HEK293 (cell line): Measurements from ENCODE around the gene CD47.
A peak's percentile ranks its signal among the peaks of the same experiment; 100 is the strongest.

ENCODE experiments used
- CTCF ChIA-PET: fragments of 350-600 bp; formaldehyde crosslinking; extraction: SDS; loops from one replicate; lab custom pipeline; 2021; ENCODE audit warnings: antibody characterized with exemption; lab: Yijun Ruan, JAX
- POLR2A ChIA-PET: fragments of 300-600 bp; formaldehyde crosslinking; extraction: SDS; loops from one replicate; lab custom pipeline; 2020; ENCODE audit warnings: antibody characterized with exemption, inconsistent platforms; lab: Yijun Ruan, JAX
- H3K27ac ChIP-seq: fragments of 200-500 bp; sonication (Bioruptor generic); 2 replicates; pipeline ENCODE4 v1.5.1; 2014; ENCODE audit warnings: low read depth, low read length, control low read depth, inconsistent platforms; ENCODE audit errors: extremely low read depth
- H3K36me3 ChIP-seq, 2 experiments: fragments of 200-500 bp in 1 of 2; sonication (Bioruptor generic) in 1 of 2; 1 replicate in 1 of 2; 2 replicates in 1 of 2; pipeline ENCODE4 v1.5.1; 2014 to 2017; ENCODE audit warnings: inconsistent platforms in 2 of 2, low read length in 2 of 2; ENCODE audit not compliant: control insufficient read depth in 2 of 2, insufficient read depth in 1 of 2
- H3K4me1 ChIP-seq: fragments of 200-500 bp; sonication (Bioruptor generic); 2 replicates; pipeline ENCODE4 v1.5.1; 2014; ENCODE audit warnings: mild to moderate bottlenecking, low read length, inconsistent platforms; ENCODE audit not compliant: control insufficient read depth, insufficient read depth
- H3K4me3 ChIP-seq: 2 replicates; pipeline ENCODE4 v1.5.1; 2011; ENCODE audit warnings: low read depth, mild to moderate bottlenecking, control low read depth, low read length, moderate library complexity
- H3K9me3 ChIP-seq: fragments of 200-500 bp; sonication (Bioruptor generic); 2 replicates; pipeline ENCODE4 v1.5.1; 2014; ENCODE audit warnings: low read depth, low read length, inconsistent platforms; ENCODE audit not compliant: control insufficient read depth, insufficient read depth
- BCL6B ChIP-seq: fragments of 450-650 bp; formaldehyde crosslinking; IDR thresholded peaks from 2 replicates; pipeline ENCODE4 v1.5.1; 2017; ENCODE audit warnings: missing biosample characterization, missing genetic modification characterization
- ELK4 ChIP-seq: IDR thresholded peaks from 2 replicates; pipeline ENCODE4 v1.6.1; 2011; ENCODE audit warnings: mild to moderate bottlenecking, low read depth, low read length, borderline replicate concordance
- GLI4 ChIP-seq: fragments of 450-650 bp; formaldehyde crosslinking; IDR thresholded peaks from 2 replicates; pipeline ENCODE4 v1.5.1; 2016; ENCODE audit warnings: missing biosample characterization, missing genetic modification characterization
- IKZF3 ChIP-seq: fragments of 450-650 bp; IDR thresholded peaks from 2 replicates; pipeline ENCODE4 v1.5.0; 2018; ENCODE audit warnings: missing biosample characterization, mild to moderate bottlenecking, missing genetic modification characterization, moderate library complexity
- INSM2 ChIP-seq: fragments of 450-650 bp; formaldehyde crosslinking; IDR thresholded peaks from 2 replicates; pipeline ENCODE4 v1.5.1; 2016; ENCODE audit warnings: missing biosample characterization, missing genetic modification characterization
- SP2 ChIP-seq: fragments of 450-650 bp; formaldehyde crosslinking; IDR thresholded peaks from 2 replicates; pipeline ENCODE4 v1.5.1; 2016; ENCODE audit warnings: missing biosample characterization, missing genetic modification characterization
- ZFHX2 ChIP-seq: fragments of 450-650 bp; formaldehyde crosslinking; conservative IDR thresholded peaks from 2 replicates; pipeline ENCODE4 v1.5.1; 2016; ENCODE audit warnings: missing biosample characterization, missing genetic modification characterization
- ZFP3 ChIP-seq: fragments of 450-650 bp; formaldehyde crosslinking; IDR thresholded peaks from 2 replicates; pipeline ENCODE4 v1.5.1; 2016; ENCODE audit warnings: low read depth, missing biosample characterization, missing genetic modification characterization
- ZNF16 ChIP-seq: fragments of 450-650 bp; formaldehyde crosslinking; IDR thresholded peaks from 2 replicates; pipeline ENCODE4 v1.5.1; 2016; ENCODE audit warnings: low read depth, missing biosample characterization, missing genetic modification characterization
- ZNF211 ChIP-seq: fragments of 450-650 bp; formaldehyde crosslinking; IDR thresholded peaks from 2 replicates; pipeline ENCODE4 v1.5.1; 2016; ENCODE audit warnings: low read depth, missing biosample characterization, missing genetic modification characterization
- ZNF302 ChIP-seq: fragments of 450-650 bp; formaldehyde crosslinking; IDR thresholded peaks from 2 replicates; pipeline ENCODE4 v1.5.1; 2016; ENCODE audit warnings: missing biosample characterization, missing genetic modification characterization, low read depth
- ZNF311 ChIP-seq: fragments of 450-650 bp; formaldehyde crosslinking; IDR thresholded peaks from 2 replicates; pipeline ENCODE4 v1.5.1; 2017; ENCODE audit warnings: missing biosample characterization, missing genetic modification characterization, borderline replicate concordance
- ZNF354C ChIP-seq: fragments of 450-650 bp; formaldehyde crosslinking; IDR thresholded peaks from 2 replicates; pipeline ENCODE4 v1.5.1; 2016; ENCODE audit warnings: missing biosample characterization, missing genetic modification characterization, low read depth, borderline replicate concordance
- ZNF366 ChIP-seq: fragments of 450-650 bp; formaldehyde crosslinking; conservative IDR thresholded peaks from 2 replicates; pipeline ENCODE4 v1.5.1; 2016; ENCODE audit warnings: missing biosample characterization, missing genetic modification characterization
- ZNF423 ChIP-seq: fragments of 450-650 bp; formaldehyde crosslinking; IDR thresholded peaks from 2 replicates; pipeline ENCODE4 v1.5.1; 2016; ENCODE audit warnings: missing biosample characterization, missing genetic modification characterization
- ZNF513 ChIP-seq: fragments of 450-650 bp; IDR thresholded peaks from 2 replicates; pipeline ENCODE4 v1.5.1; 2018; ENCODE audit warnings: missing biosample characterization, missing genetic modification characterization
- ZNF639 ChIP-seq: fragments of 450-650 bp; formaldehyde crosslinking; IDR thresholded peaks from 2 replicates; pipeline ENCODE4 v1.5.1; 2016; ENCODE audit warnings: missing biosample characterization, missing genetic modification characterization
- ZNF660 ChIP-seq: fragments of 450-650 bp; IDR thresholded peaks from 2 replicates; pipeline ENCODE4 v1.5.1; 2018; ENCODE audit warnings: missing biosample characterization, mild to moderate bottlenecking, missing genetic modification characterization
- ZNF664 ChIP-seq: fragments of 450-650 bp; formaldehyde crosslinking; IDR thresholded peaks from 2 replicates; pipeline ENCODE4 v1.5.1; 2016; ENCODE audit warnings: missing biosample characterization, missing genetic modification characterization
- ZNF692 ChIP-seq: fragments of 450-650 bp; formaldehyde crosslinking; IDR thresholded peaks from 2 replicates; pipeline ENCODE4 v1.5.1; 2016; ENCODE audit warnings: missing biosample characterization, missing genetic modification characterization
- TF ChIP-seq, protein P1 (sequence below): fragments of 450-650 bp; formaldehyde crosslinking; IDR thresholded peaks from 2 replicates; pipeline ENCODE4 v1.5.1; 2016; ENCODE audit warnings: missing biosample characterization, missing genetic modification characterization, low read depth
- TF ChIP-seq, protein P2 (sequence below): fragments of 450-650 bp; formaldehyde crosslinking; optimal IDR thresholded peaks from 2 replicates; pipeline ENCODE3; 2016; ENCODE audit warnings: missing biosample characterization, mild to moderate bottlenecking, missing genetic modification characterization

CD47 gene

GRCh38 chr3:108130701-108131474, 40.1 kb upstream of the CD47 start:
- H3K9me3 ChIP-seq, result no peaks in the 10 kb centered on the region
- no peak overlapping the region for H3K27ac ChIP-seq
- no peaks in the 10 kb centered on the region for H3K4me1 ChIP-seq
- H3K36me3 ChIP-seq, result no peaks in the 10 kb centered on the region
- ChIA-PET POLR2A (no interaction called here), CTCF (interaction anchor here (0.6 to 0.7 kb wide), 3 partner anchors 123 to 347 kb away, joined by 3 read pairs; no protein-coding TSS in a partner anchor)
- H3K4me3 ChIP-seq, result no peak overlapping the region
- no peak for TF ChIP-seq ZFHX2
- no peak for TF ChIP-seq GLI4 (tag by site-specific recombination)
- TF ChIP-seq ZNF639, result no peak
- TF ChIP-seq ZNF692 (tag by site-specific recombination), result no peak
- TF ChIP-seq ZNF302, result no peak
- TF ChIP-seq ZNF354C (tag by site-specific recombination), result no peak
- 0 out of 2 replicates have a peak, but pooled peaks have one; percentile 36 for TF ChIP-seq ZNF660 (tag by site-specific recombination)
- TF ChIP-seq ZNF664 (tag by site-specific recombination), result no peak
- TF ChIP-seq ZNF513 (tag by site-specific recombination), result no peak
- TF ChIP-seq INSM2 (tag by site-specific recombination), result no peak
- no peak for TF ChIP-seq SP2
- TF ChIP-seq ZNF311 (tag by site-specific recombination), result no peak
- no peak for TF ChIP-seq ZNF16 (tag by site-specific recombination)
- peak; percentile 59; the same call in 1 of the 2 replicates for TF ChIP-seq BCL6B
- TF ChIP-seq IKZF3, result no peak
- TF ChIP-seq ZFP3 (tag by site-specific recombination), result no peak
- TF ChIP-seq ZNF366 (tag by site-specific recombination), result peak; percentile 52; the same call in 1 of the 2 replicates
- no peak for TF ChIP-seq ELK4
- TF ChIP-seq ZNF423 (tag by site-specific recombination), result no peak
- TF ChIP-seq ZNF211 (tag by site-specific recombination), result no peak
- TF ChIP-seq, protein P1, sequence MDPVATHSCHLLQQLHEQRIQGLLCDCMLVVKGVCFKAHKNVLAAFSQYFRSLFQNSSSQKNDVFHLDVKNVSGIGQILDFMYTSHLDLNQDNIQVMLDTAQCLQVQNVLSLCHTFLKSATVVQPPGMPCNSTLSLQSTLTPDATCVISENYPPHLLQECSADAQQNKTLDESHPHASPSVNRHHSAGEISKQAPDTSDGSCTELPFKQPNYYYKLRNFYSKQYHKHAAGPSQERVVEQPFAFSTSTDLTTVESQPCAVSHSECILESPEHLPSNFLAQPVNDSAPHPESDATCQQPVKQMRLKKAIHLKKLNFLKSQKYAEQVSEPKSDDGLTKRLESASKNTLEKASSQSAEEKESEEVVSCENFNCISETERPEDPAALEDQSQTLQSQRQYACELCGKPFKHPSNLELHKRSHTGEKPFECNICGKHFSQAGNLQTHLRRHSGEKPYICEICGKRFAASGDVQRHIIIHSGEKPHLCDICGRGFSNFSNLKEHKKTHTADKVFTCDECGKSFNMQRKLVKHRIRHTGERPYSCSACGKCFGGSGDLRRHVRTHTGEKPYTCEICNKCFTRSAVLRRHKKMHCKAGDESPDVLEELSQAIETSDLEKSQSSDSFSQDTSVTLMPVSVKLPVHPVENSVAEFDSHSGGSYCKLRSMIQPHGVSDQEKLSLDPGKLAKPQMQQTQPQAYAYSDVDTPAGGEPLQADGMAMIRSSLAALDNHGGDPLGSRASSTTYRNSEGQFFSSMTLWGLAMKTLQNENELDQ, result no peak
- TF ChIP-seq, protein P2, sequence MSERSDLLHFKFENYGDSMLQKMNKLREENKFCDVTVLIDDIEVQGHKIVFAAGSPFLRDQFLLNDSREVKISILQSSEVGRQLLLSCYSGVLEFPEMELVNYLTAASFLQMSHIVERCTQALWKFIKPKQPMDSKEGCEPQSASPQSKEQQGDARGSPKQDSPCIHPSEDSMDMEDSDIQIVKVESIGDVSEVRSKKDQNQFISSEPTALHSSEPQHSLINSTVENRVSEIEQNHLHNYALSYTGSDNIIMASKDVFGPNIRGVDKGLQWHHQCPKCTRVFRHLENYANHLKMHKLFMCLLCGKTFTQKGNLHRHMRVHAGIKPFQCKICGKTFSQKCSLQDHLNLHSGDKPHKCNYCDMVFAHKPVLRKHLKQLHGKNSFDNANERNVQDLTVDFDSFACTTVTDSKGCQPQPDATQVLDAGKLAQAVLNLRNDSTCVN (tag by site-specific recombination), result no peak
